Astrocyte of the hippocampus (primary cell): Measurements from ENCODE around the gene NGRN.
"Not testable (repeated sequence)": the region's sequence is repeated elsewhere in the genome, so short reads cannot be mapped to it uniquely, and the experiment has no call there.

Experiments
- DNase-seq: peaks from one replicate; pipeline ENCODE4 v3.0.0; 2011; ENCODE audit warnings: low read depth, low spot score

NGRN gene

GRCh38 chr15:90281637-90282036, 16.2 kb downstream of the NGRN start:
- not testable (repeated sequence) for DNase-seq

DNA sequence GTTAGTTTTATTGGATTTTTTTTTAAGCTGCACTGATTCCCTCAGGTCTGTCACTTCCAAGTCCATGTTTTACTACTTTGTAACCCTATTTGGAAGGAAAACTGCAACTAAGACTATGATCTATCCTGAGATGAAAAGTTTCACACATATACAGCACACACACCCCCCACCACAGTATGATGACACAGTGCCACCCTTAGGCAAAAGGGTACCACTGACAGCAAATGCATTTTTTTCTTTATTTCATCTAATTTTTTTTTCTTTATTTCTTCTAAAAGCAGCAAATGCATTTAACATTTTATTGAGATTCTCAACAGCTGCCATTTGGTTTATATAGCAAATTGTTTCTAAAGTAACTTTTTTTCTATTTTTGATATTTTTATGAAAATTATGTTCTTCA, 21.2 kb downstream of the NGRN start:
- DNase-seq: peak; percentile 39

DNA sequence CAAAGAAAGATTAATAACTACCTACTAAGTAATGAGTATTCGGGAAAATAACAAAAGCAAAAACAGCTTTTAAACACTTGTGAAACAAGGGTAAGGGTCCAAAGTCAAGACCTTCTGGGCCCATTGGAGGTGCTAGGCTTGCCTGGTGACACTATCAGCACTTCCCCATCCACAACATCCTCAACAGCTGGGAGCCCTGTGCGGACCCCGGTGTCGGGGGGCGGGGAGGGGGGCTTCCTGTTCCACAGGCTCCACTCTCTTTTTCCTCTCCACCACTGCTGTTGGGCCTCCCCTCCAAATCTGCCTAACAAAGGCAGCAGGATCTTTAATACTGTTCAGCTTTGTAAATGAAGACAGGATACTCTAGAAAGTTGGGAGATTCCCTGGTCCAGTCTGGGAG, 21.6 kb downstream of the NGRN start:
- no peak for DNase-seq

DNA sequence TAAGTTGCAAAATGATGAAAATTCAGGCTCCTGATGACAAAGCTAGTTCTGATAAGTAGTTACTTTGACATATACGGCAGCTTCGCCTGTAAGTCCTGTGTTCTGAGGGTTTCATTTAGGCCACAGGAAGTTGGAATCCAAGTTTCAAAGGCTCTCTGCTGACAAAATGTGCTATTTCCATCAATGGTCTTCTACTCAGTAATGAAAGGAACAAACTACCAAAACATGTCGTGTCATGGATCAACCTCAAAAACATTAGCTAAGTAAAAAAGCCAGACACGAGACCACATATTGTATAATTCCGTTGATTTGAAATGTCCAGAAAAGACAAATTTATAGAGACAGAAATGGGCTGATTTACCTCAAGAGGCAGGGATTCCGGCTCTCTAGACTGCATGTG, 22.5 kb downstream of the NGRN start:
- DNase-seq: no peak

DNA sequence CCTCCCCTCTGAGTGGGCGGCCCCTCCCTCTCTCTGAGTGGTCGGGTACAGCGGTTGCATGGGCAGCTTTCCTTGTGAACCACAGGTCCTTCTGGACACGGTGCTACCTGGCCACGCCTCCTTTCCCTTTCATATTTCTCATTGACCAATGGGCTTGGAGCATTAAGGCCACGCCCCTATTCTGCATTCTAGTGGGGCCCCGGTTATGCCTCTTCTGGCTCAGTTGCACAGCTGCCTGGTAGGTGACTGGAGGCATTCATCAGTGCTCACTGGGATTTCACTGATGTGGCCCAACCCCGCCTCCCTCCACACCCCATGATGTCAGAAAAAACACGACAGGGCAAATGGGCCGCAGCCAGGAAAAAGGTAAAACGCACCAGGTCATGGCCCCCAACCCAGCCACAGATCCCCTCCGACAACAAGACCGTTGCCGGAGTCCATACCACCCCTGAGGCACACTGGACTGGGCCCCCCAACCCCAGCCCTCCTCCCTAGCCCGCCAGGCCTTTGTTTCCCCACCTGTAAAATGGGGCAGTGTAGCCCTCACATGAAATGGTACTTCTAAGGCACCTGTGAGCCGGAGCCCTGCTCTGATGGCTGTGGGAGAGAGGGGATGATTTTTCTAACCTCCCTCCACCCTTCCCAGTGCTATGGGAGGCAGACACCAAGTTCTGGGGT, 26.3 kb downstream of the NGRN start:
- no peak for DNase-seq

DNA sequence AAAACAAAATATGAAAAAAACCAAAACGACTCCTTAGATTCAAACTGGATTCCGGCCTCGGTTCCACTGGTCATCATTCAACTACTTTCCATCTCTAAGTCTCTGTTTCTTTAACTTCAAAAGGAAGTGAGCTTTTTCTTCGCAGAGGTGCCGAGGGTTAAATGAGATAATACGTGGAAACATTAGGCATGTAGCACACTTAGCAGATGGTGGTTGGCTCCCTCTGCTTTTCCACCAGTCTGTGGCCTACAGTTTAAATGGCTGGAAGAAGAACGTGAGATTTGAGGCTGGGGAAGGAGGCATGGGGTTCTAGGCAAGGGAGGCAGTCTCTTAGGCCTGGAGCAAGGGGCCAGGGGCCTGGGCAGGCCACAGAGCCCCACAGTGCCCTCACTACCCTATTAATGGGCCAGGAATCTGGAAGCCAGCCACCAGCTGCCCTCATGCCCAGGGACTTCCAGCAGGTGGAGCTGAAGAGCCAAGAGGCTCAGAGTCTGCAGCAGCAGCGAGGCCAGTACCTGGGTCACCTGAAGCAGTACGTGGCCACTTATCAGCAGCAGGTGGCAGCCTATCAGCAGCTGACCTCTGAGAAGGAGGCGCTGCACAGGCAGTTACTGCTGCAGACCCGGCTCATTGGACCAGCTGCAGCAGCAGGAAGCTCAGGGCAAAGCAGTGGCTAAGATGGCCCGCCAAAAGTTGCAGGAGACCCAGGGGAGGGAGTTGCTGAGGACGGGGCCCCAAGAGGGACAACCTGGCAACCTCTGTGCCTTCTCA, 27.8 kb downstream of the NGRN start:
- DNase-seq: peak; percentile 76

DNA sequence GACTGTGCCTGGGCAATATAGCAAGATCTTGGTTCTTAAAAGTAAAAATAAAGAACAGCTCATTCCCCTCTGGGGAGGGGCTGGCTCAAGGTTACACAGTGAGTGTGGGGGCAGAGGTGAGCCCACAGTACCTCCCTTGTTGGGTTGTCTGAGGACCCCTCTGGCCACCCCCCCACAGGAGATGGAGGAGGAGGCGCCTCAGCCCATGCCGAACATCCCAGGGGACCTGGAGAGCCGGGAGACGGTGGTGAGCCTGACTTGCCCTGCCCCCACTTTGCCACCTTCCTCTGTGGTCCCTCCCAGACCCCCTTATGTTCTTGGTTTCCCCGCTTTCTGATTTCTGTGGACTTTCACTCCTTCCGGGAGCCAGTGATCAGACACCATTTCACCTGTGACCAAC, 28.7 kb downstream of the NGRN start:
- DNase-seq: no peak

DNA sequence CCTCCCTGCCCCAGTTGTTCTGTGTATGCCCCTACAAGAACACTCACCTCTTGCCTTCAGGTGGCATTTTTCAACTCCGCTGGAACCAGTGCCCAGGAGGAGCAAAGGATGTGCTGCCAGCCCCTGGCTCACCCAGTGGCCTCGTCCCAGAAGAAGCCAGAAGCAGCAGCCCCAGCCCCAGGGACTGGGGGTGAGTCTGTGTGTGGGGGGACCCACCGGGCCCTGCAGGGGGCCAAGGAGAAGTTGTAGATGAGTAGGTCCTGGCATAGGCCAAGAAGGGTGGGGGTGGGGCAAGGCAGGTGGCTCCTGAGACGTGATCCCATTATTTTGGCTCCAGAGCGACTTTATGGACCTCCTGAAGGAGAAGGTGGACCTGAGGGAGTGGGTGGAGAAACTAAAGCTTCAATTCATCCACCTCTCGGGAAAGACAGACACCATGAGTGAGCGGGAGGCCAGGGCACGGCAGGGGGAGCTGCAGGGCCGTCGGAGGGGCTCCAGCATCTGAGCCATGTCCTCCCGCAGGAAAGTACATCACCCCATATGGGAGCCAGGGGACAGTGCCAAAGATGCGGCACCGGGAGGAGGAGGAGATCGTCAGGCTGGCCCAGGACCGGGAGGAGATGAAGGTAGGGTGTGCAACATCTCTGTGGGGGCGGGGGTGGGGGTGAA, 29.3 kb downstream of the NGRN start:
- DNase-seq: no peak

DNA sequence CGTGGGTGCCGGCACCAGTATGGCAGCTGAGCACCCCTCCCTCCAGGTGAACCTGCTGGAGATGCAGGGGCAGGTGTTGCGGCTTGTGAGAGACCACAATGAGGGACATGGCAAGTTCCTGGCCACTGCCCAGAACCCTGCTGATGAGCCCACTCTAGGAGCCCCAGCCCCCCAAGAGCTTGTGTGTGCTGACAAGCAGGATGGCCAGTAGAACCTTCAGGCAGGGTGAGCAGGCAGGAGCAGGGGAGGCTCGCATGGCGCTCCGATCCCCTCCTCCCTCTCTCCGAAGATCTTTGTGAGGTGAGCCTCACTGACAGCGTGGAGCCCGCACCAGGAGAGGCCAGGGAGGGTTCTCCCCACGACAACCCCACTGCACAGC, 29.8 kb downstream of the NGRN start:
- DNase-seq: no peak

DNA sequence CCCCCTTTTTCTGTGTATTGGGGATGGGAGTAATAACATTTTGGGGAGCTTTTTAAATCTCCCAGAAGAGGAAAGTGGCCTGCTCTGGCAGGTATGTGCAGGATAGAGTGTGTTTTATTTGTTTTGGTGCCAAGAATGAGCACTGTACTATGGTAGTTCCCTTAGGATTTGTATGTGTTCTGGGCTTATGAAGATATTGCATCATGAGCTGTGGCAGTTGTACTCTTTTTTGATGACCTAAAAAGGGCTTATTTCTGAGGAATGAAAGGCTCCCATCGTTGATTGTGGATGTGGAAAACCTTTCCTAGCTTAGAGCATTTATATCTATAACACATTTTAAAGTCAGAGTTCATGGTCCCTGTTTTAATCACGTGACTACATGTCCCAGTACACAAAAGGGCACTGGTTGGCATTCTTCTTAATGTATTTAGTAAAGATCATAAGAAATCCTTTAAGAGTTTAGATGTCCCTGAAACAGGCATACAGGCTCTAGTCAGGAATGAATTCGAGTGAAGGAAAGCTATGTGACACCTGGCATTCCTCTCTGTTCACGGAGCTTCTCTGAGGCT, 30.9 kb downstream of the NGRN start:
- DNase-seq: not testable (repeated sequence)

GRCh38 chr15:90297021-90297420, 31.5 kb downstream of the NGRN start:
- no peak for DNase-seq

DNA sequence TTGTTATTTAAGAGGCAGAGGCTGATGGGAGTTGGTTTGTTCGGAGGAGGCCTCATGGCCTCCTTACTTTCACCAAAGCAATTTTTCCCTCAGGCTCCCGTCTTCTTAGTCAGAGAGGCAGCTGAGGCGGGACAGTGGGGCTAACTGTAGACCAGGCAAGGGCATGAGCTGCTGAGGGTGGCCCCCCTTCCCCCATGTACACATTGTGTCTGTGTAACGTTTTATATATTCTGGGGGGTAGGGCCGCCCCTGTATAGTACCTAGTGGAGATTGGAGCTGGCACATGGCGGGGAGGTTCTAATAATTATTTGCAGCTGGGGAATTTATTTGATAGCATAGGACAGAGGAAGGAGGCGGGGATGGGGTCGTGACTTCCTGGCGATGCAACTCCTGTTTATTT, 35.1 kb downstream of the NGRN start:
- DNase-seq: no peak

DNA sequence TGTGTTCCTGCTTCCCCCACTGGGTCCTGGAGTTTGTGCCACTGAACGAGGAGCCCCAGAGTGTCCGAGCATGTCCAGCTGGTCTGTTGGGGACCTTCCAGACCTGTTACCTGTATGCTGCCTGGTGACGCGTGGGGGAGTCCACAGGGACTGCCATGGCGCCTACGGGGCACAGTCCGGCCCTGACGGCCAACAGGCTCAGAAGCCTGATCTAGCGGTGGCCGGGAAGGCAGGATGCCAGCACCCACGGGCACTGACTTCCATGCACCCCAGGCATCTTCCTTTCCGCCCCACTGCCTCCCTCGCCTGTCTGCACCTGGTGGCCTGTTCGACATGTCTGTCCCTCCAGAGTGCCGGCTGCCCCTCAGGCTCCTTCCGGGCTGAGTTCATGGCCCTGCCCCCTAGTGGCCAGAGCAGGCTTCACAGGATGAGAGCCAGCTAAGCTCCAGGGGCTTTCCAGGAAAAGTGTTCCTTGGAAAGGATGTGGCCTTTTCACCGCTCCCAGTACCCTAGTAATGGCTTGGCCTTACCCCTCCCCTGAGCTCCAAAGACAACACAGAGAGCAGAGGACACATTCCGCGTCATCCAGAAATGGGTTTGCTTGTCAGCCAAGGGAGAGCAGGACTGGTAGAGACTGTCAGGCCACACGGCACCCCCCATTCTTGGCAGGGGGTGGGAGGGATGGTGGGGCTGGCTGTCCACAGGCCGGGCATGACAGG, 35.7 kb downstream of the NGRN start:
- peak; percentile 35 for DNase-seq

DNA sequence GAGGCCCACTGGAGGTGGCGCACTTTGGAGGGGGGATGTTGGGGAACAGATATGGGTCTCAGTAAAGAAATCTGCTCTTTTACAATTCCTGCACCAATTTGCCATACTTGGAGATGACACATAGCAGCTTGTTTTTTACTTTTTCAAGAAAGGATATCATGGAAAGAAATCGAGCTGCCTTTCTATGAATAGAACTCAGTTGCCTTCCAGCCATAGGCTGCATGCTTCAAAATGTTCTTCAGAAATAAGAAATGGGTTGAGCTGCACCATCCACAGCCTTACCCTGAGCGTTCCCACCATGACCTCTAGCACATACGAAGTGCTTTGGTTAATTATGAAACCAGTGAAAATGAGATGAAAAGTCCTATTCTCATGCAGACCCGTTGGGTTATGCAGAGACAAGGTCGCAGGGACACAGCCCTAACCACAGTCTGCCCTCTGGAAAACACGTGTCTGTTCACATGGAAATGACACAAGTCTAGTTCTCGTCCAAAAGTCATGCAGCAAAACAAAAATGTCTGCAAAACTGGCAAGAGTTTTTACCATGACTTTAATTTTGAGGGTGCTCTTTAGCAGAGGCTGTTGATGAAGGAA, 36.3 kb downstream of the NGRN start:
- no peak for DNase-seq

DNA sequence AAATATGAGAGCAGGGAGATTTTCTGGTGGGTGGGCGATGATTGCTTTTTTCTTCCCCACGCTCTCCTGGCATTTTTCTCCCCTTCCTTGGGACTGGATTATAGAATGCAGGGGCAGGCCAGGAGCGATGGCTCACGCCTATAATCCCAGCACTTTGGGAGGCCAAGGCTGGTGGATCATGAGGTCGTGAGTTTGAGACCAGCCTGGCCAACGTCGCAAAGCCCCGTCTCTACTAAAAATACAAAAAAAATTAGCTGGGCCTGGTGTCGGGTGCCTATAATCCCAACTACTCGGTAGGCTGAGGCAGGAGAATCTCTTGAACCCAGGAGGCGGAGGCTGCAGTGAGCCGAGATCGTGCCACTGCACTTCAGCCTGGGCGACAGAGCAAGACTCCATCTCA, 39.9 kb downstream of the NGRN start:
- DNase-seq: not testable (repeated sequence)

- DNase-seq: no peak
These were observed 40.5 kb downstream of the NGRN start for GRCh38 chr15:90305932-90306331.

GRCh38 chr15:90306560-90306959, 41.1 kb downstream of the NGRN start:
- DNase-seq: no peak

DNA sequence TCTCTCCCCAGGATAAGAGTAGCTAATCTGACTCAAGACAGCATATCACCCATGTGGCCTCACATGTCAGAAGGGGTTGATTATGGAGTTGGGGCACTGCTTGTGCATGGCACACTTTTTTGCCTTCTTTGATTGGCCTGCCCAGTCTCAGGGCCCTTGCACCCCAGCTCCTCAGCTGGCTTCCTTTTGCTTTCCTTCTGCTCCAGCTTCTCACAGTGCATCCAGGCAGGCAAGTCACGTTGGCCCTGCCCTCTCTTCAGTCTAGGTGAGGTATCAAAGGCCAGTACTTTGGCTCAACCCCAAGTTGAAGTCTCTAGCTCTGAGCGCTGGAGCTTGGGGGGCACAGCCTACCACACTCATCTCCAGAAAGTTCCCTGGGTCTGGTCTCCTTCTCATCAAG, 42.2 kb downstream of the NGRN start:
- DNase-seq: no peak

DNA sequence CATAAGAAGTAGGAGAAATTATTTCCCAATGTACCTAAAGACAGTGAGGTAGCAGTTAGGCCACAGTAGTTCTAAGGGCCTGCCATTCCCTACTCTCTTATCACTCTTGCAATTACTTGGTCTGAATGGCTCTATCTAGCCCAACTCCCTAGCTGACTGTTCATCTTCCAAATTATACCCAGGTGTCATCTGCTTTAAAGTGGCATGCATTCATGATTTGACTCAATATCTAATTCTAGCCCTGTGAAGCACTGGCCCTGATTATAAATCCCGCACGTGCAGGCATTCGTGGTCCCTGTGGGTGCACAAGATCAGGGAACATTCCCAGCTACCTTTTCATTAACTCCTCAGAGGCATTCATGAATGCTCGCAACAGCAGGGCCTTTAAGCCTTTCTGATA, 43.5 kb downstream of the NGRN start:
- DNase-seq: no peak

DNA sequence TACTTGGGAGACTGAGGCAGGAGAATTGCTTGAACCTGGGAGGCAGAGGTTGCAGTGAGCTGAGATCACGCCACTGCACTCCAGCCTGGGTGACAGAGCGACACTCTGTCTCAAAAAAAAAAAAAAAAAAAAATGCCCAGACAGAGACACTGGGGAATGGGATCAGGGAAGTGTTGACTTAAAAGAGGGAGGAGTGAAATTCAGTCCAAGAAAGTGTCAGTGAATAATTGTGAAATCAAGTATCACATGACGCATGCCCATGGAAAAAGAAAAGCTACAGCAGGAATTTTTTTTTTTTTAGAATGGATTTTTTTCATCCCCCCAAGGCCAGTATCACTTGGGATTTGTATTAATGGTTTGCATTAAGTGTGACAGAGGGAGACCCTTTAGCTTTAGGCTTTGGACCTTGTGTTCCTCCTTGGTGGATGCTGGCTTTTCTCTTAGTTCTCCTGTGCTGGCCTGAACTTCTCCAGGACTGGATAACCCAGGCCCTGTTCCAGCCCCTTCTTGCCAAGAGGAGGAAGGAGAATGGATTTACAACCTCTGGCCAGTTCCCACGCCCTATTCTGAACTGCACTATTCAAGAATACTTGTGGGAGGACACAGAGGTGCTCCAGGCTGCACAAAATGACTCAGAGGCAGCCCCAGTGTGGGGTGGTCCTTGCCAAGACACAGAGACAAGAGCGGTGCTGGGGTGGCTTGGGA, 50.0 kb downstream of the NGRN start:
- DNase-seq: peak; percentile 72

GRCh38 chr15:90316139-90316538, 50.7 kb downstream of the NGRN start:
- no peak for DNase-seq
